Fibroblast of upper back skin (primary cell): ENCODE measurements around the gene SH3D19.
"Not testable (repeated sequence)": the region's sequence is repeated elsewhere in the genome, so short reads cannot be mapped to it uniquely, and the experiment has no call there.

ENCODE experiments used
- DNase-seq: peaks from one replicate; pipeline ENCODE4 v3.0.0-alpha.2; 2013

The SH3D19 gene

GRCh38 chr4:151087467-151087866 is 237.9 kb downstream of the SH3D19 start:
- no peak for DNase-seq

- DNase-seq: not testable (repeated sequence)
Observed at GRCh38 chr4:151077978-151078377, 247.4 kb downstream of the SH3D19 start.

- no peak for DNase-seq
Observed at GRCh38 chr4:151074416-151074916, 250.9 kb downstream of the SH3D19 start.
